GM23338 (cell line): Measurements from ENCODE around the gene RBM28. TPM values are rescaled to one million over a fixed set of nuclear protein-coding genes. Genes with fewer than 3 reads are reported as not detected.

Experiments
- ATAC-seq: fragments of 200-7000 bp; cut with Tn5 transposase; 3 replicates; pipeline ENCODE4 v1.9.1; 2020
- DNase-seq: peaks from one replicate; pipeline ENCODE4 v3.0.0-alpha.2; 2015; ENCODE audit warnings: low spot score
- H2AFZ ChIP-seq: fragments of 200-600 bp; sonication (generic); 2 replicates; pipeline ENCODE4 v1.8.0; 2016; ENCODE audit warnings: antibody characterized with exemption, mild to moderate bottlenecking, moderate library complexity
- H3F3A ChIP-seq: fragments of 200-600 bp; sonication (generic); replicated peaks from 2 replicates; pipeline ENCODE4 v1.8.0; 2017; ENCODE audit warnings: antibody characterized with exemption, mixed run types, low read depth
- H3K27ac ChIP-seq: fragments of 200-600 bp; sonication (generic); 2 replicates; pipeline ENCODE4 v1.6.1; 2016; ENCODE audit warnings: low read depth
- H3K27me3 ChIP-seq: fragments of 200-600 bp; sonication (generic); 2 replicates; pipeline ENCODE4 v1.8.0; 2016; ENCODE audit warnings: mild to moderate bottlenecking, mixed run types, moderate library complexity; ENCODE audit not compliant: insufficient read depth
- H3K36me3 ChIP-seq: fragments of 200-600 bp; sonication (generic); 2 replicates; pipeline ENCODE4 v1.8.0; 2016; ENCODE audit warnings: mild to moderate bottlenecking; ENCODE audit not compliant: insufficient read depth
- H3K4me1 ChIP-seq: fragments of 200-600 bp; sonication (generic); 2 replicates; pipeline ENCODE4 v1.8.0; 2016; ENCODE audit warnings: mild to moderate bottlenecking, moderate library complexity; ENCODE audit not compliant: insufficient read depth
- H3K4me2 ChIP-seq: fragments of 200-600 bp; sonication (generic); 2 replicates; pipeline ENCODE4 v1.7.1; 2017; ENCODE audit warnings: mixed run types
- H3K4me3 ChIP-seq: fragments of 200-600 bp; sonication (generic); 2 replicates; pipeline ENCODE4 v1.6.1; 2016; ENCODE audit warnings: mixed run types
- H3K79me2 ChIP-seq: fragments of 200-600 bp; sonication (generic); replicated peaks from 2 replicates; pipeline ENCODE4 v1.8.0; 2017; ENCODE audit warnings: mild to moderate bottlenecking; ENCODE audit not compliant: insufficient read depth
- H3K9me2 ChIP-seq: fragments of 200-600 bp; sonication (generic); 2 replicates; pipeline ENCODE4 v1.8.0; 2017; ENCODE audit not compliant: insufficient read depth
- H4K20me1 ChIP-seq: fragments of 200-600 bp; sonication (generic); replicated peaks from 2 replicates; pipeline ENCODE4 v1.8.0; 2017; ENCODE audit warnings: mild to moderate bottlenecking; ENCODE audit not compliant: insufficient read depth
- H3K27ac Mint-ChIP-seq: 2 replicates; pipeline ENCODE4 v1.8.0; 2020; ENCODE audit warnings: inconsistent platforms, mild to moderate bottlenecking, moderate library complexity, mixed read lengths
- H3K27me3 Mint-ChIP-seq: 3 replicates; pipeline ENCODE4 v1.8.0; 2022; ENCODE audit warnings: low read depth, mild to moderate bottlenecking, moderate library complexity, mixed read lengths, inconsistent platforms; ENCODE audit not compliant: insufficient read depth, poor library complexity
- H3K36me3 Mint-ChIP-seq: 3 replicates; pipeline ENCODE4 v1.8.0; 2021; ENCODE audit warnings: low read depth, mild to moderate bottlenecking, inconsistent platforms, moderate library complexity, mixed read lengths
- H3K4me1 Mint-ChIP-seq: 3 replicates; pipeline ENCODE4 v1.8.0; 2020; ENCODE audit warnings: mild to moderate bottlenecking, inconsistent platforms, mixed read lengths
- H3K4me3 Mint-ChIP-seq: 3 replicates; pipeline ENCODE4 v1.8.0; 2021; ENCODE audit warnings: moderate library complexity, mild to moderate bottlenecking, inconsistent platforms, mixed read lengths
- H3K9me3 Mint-ChIP-seq: 3 replicates; pipeline ENCODE4 v1.8.0; 2020; ENCODE audit warnings: moderate library complexity, mild to moderate bottlenecking, inconsistent platforms, mixed read lengths
- CREB1 ChIP-seq: fragments of 250-450 bp; sonication (Bioruptor Pico); IDR thresholded peaks from 2 replicates; pipeline ENCODE4 v1.5.0; 2020; ENCODE audit warnings: low read depth, mild to moderate bottlenecking, moderate library complexity
- CTCF ChIP-seq, 2 experiments: fragments of 200-600 bp in 1 of 2; sonication (generic) in 1 of 2; conservative IDR thresholded peaks; 2 replicates each; pipeline versions ENCODE4 v1.5.1 to v1.6.1; 2016 to 2017; ENCODE audit warnings: antibody characterized with exemption in 2 of 2, low read depth in 2 of 2, mild to moderate bottlenecking in 2 of 2, moderate library complexity in 1 of 2
- ETS1 ChIP-seq: IDR thresholded peaks from 2 replicates; pipeline ENCODE4 v1.6.1; 2016; ENCODE audit warnings: antibody characterized with exemption
- EZH2 ChIP-seq: fragments of 200-600 bp; sonication (generic); IDR thresholded peaks from one replicate; pipeline ENCODE4 v1.8.0; 2017; ENCODE audit warnings: antibody characterized with exemption, mild to moderate bottlenecking, low read depth; ENCODE audit not compliant: unreplicated experiment
- EZH2phosphoT487 ChIP-seq: fragments of 200-600 bp; sonication (generic); IDR thresholded peaks from one replicate; pipeline ENCODE4 v1.8.1; 2018; ENCODE audit warnings: antibody characterized with exemption; ENCODE audit not compliant: unreplicated experiment
- JUNB ChIP-seq: IDR thresholded peaks from one replicate; pipeline ENCODE4 v1.6.1; 2016; ENCODE audit warnings: antibody characterized with exemption; ENCODE audit not compliant: unreplicated experiment
- NANOG ChIP-seq: IDR thresholded peaks from 2 replicates; pipeline ENCODE4 v1.6.1; 2016; ENCODE audit warnings: antibody characterized with exemption, borderline replicate concordance
- POLR2AphosphoS5 ChIP-seq: IDR thresholded peaks from 2 replicates; pipeline ENCODE4 v1.6.1; 2016; ENCODE audit warnings: antibody characterized with exemption, low read depth
- REST ChIP-seq: IDR thresholded peaks from one replicate; pipeline ENCODE4 v1.6.1; 2018; ENCODE audit warnings: antibody characterized with exemption; ENCODE audit not compliant: unreplicated experiment
- STAT1 ChIP-seq: IDR thresholded peaks from one replicate; pipeline ENCODE4 v1.6.1; 2016; ENCODE audit warnings: antibody characterized with exemption; ENCODE audit not compliant: unreplicated experiment
- ZNF114 ChIP-seq: fragments of 250-450 bp; sonication (Bioruptor Pico); IDR thresholded peaks from 2 replicates; pipeline ENCODE4 v1.5.0; 2020; ENCODE audit warnings: mild to moderate bottlenecking, moderate library complexity
- ZNF331 ChIP-seq: fragments of 250-450 bp; sonication (Bioruptor Pico); IDR thresholded peaks from 2 replicates; pipeline ENCODE4 v1.5.0; 2020; ENCODE audit warnings: low read depth, mild to moderate bottlenecking, moderate library complexity
- ZNF462 ChIP-seq: fragments of 250-450 bp; sonication (Bioruptor Pico); IDR thresholded peaks from 2 replicates; pipeline ENCODE4 v1.5.0; 2020; ENCODE audit warnings: mild to moderate bottlenecking, moderate library complexity
- polyA plus RNA-seq: library from polyadenylated mRNA; unstranded; fragments of >200 nt; fragmentation: Nextera tagmentation; extraction: Ambion mirVana; gene quantifications from 2 replicates; pipeline ENCODE4 v1.2.1, GENCODE V29; 2016
- total RNA-seq: library from RNA; depleted of rRNA; stranded (reverse); fragments of >200 nt; shearing (Covaris generic); gene quantifications from 2 replicates; pipeline ENCODE4 v1.2.3, GENCODE V29; 2014

The RBM28 gene
- total and polyA plus RNA-seq, 2 experiments from 2014 or later, result 24.3 to 87.5 TPM

GRCh38 chr7:128257458-128257857 lies 86.2 kb downstream of the RBM28 start:
- ATAC-seq (no peak), DNase-seq (no peak)
- Mint-ChIP-seq H3K27me3 (peaks cover 22% of the 10 kb centered on the region), H3K36me3 (peaks cover 5% of the 10 kb centered on the region; the same call in 1 of the 3 replicates), H3K9me3 (peaks cover 8% of the 10 kb centered on the region), H3K4me3 (no peak overlapping the region), H3K27ac (no peak overlapping the region), H3K4me1 (peaks cover 22% of the 10 kb centered on the region)
- TF ChIP-seq ZNF462, result no peak
- no peak for TF ChIP-seq CREB1
- no peak for TF ChIP-seq JUNB
- TF ChIP-seq STAT1, result no peak
- TF ChIP-seq CTCF (conservative IDR thresholded peaks at IDR 0.05; ENCODE audit: low read depth in 2 of 2), result no peak
- TF ChIP-seq ZNF114 (CRISPR knock-in tag), result no peak
- TF ChIP-seq ZNF331 (CRISPR knock-in tag), result no peak
- no peak for TF ChIP-seq NANOG
- no peak for TF ChIP-seq REST
- no peak for TF ChIP-seq EZH2
- TF ChIP-seq POLR2AphosphoS5, result no peak
- no peak for TF ChIP-seq ETS1
- TF ChIP-seq EZH2phosphoT487, result no peak
- Histone ChIP-seq H3K4me2 (no peak overlapping the region), H4K20me1 (no peaks in the 10 kb centered on the region), H3K79me2 (no peaks in the 10 kb centered on the region), H3K4me3 (no peak overlapping the region), H3K27ac (no peak overlapping the region), H3K36me3 (no peaks in the 10 kb centered on the region), H3K4me1 (peaks cover 9% of the 10 kb centered on the region), H3K9me2 (peaks cover 10% of the 10 kb centered on the region; the same call in 1 of the 2 replicates), H3F3A (no peaks in the 10 kb centered on the region), H3K27me3 (no peaks in the 10 kb centered on the region), H2AFZ (no peak overlapping the region)
